Stimulated activated naive CD8-positive, alpha-beta T cell treated with anti-CD3 and anti-CD28 coated beads, Interleukin-15, Interleukin-2, amounts not matched to agents 100 ng/mL and 50 ng/mL, for 24 hours (primary cell): Measurements from ENCODE around the gene ANOS1.

Experiments used
- H3K27ac Mint-ChIP-seq: one replicate; pipeline ENCODE4 v1.8.0; 2021; ENCODE audit warnings: mild to moderate bottlenecking, mixed read lengths
- H3K27me3 Mint-ChIP-seq: one replicate; pipeline ENCODE4 v1.8.0; 2021; ENCODE audit warnings: mixed read lengths
- H3K36me3 Mint-ChIP-seq: one replicate; pipeline ENCODE4 v1.8.0; 2021; ENCODE audit warnings: low read depth, mixed read lengths
- H3K4me1 Mint-ChIP-seq: one replicate; pipeline ENCODE4 v1.8.0; 2021; ENCODE audit warnings: low read depth, mixed read lengths
- H3K4me3 Mint-ChIP-seq: one replicate; pipeline ENCODE4 v1.8.0; 2021; ENCODE audit warnings: mild to moderate bottlenecking, mixed read lengths
- H3K9me3 Mint-ChIP-seq: one replicate; pipeline ENCODE4 v1.8.0; 2021; ENCODE audit warnings: mixed read lengths

The ANOS1 gene

GRCh38 chrX:8730812-8731558 is 952 bp downstream of the ANOS1 start:
- Mint-ChIP-seq H3K27me3 (peaks cover 28% of the 10 kb centered on the region), H3K36me3 (no peaks in the 10 kb centered on the region), H3K9me3 (no peaks in the 10 kb centered on the region), H3K4me3 (no peak overlapping the region), H3K4me1 (no peaks in the 10 kb centered on the region), H3K27ac (no peak overlapping the region)

GRCh38 chrX:8729811-8730210 is 2.1 kb downstream of the ANOS1 start:
- no peaks in the 10 kb centered on the region for H3K4me1 Mint-ChIP-seq
- H3K4me3 Mint-ChIP-seq = no peak overlapping the region
- no peaks in the 10 kb centered on the region for H3K36me3 Mint-ChIP-seq
- no peaks in the 10 kb centered on the region for H3K9me3 Mint-ChIP-seq
- peaks cover 28% of the 10 kb centered on the region for H3K27me3 Mint-ChIP-seq
- H3K27ac Mint-ChIP-seq = no peak overlapping the region

GRCh38 chrX:8728932-8729535 is 2.9 kb downstream of the ANOS1 start:
- no peak overlapping the region for H3K27ac Mint-ChIP-seq
- no peaks in the 10 kb centered on the region for H3K9me3 Mint-ChIP-seq
- peaks cover 30% of the 10 kb centered on the region for H3K27me3 Mint-ChIP-seq

GRCh38 chrX:8726031-8726652 is 5.8 kb downstream of the ANOS1 start:
- H3K27me3 Mint-ChIP-seq = peaks cover 29% of the 10 kb centered on the region
- H3K9me3 Mint-ChIP-seq = no peaks in the 10 kb centered on the region
- no peaks in the 10 kb centered on the region for H3K36me3 Mint-ChIP-seq
- no peak overlapping the region for H3K27ac Mint-ChIP-seq
- H3K4me3 Mint-ChIP-seq = no peak overlapping the region
- no peaks in the 10 kb centered on the region for H3K4me1 Mint-ChIP-seq

More at GRCh38 chrX:8728932-8729535, 2.9 kb downstream of the ANOS1 start:
- H3K36me3 Mint-ChIP-seq = no peaks in the 10 kb centered on the region
- H3K4me1 Mint-ChIP-seq = no peaks in the 10 kb centered on the region
- H3K4me3 Mint-ChIP-seq = no peak overlapping the region

GRCh38 chrX:8724300-8724699 is 7.6 kb downstream of the ANOS1 start:
- no peak overlapping the region for H3K27ac Mint-ChIP-seq
- no peaks in the 10 kb centered on the region for H3K4me1 Mint-ChIP-seq
- no peaks in the 10 kb centered on the region for H3K36me3 Mint-ChIP-seq
- peaks cover 23% of the 10 kb centered on the region for H3K27me3 Mint-ChIP-seq
- H3K4me3 Mint-ChIP-seq = no peak overlapping the region
- no peaks in the 10 kb centered on the region for H3K9me3 Mint-ChIP-seq

- H3K4me1 Mint-ChIP-seq = no peaks in the 10 kb centered on the region
- no peaks in the 10 kb centered on the region for H3K36me3 Mint-ChIP-seq
- no peak overlapping the region for H3K27ac Mint-ChIP-seq
- H3K27me3 Mint-ChIP-seq = peaks cover 9% of the 10 kb centered on the region
- H3K4me3 Mint-ChIP-seq = no peak overlapping the region
- no peaks in the 10 kb centered on the region for H3K9me3 Mint-ChIP-seq
These were observed 10.4 kb downstream of the ANOS1 start for GRCh38 chrX:8721536-8721935.

GRCh38 chrX:8720136-8720535 is 11.8 kb downstream of the ANOS1 start:
- H3K27me3 Mint-ChIP-seq = peaks cover 9% of the 10 kb centered on the region
- H3K27ac Mint-ChIP-seq = no peak overlapping the region
- H3K4me1 Mint-ChIP-seq = no peaks in the 10 kb centered on the region
- H3K36me3 Mint-ChIP-seq = no peaks in the 10 kb centered on the region
- no peaks in the 10 kb centered on the region for H3K9me3 Mint-ChIP-seq
- H3K4me3 Mint-ChIP-seq = no peak overlapping the region

GRCh38 chrX:8717354-8717753 is 14.6 kb downstream of the ANOS1 start:
- Mint-ChIP-seq H3K4me1 (no peaks in the 10 kb centered on the region), H3K9me3 (no peaks in the 10 kb centered on the region), H3K27me3 (no peaks in the 10 kb centered on the region), H3K36me3 (no peaks in the 10 kb centered on the region), H3K4me3 (no peak overlapping the region), H3K27ac (no peak overlapping the region)

- Mint-ChIP-seq H3K4me3 (no peak overlapping the region), H3K27me3 (no peaks in the 10 kb centered on the region), H3K36me3 (no peaks in the 10 kb centered on the region), H3K9me3 (no peaks in the 10 kb centered on the region), H3K4me1 (no peaks in the 10 kb centered on the region), H3K27ac (no peak overlapping the region)
These were observed 17.8 kb downstream of the ANOS1 start for GRCh38 chrX:8714164-8714563.

- H3K4me1 Mint-ChIP-seq = no peaks in the 10 kb centered on the region
- H3K27me3 Mint-ChIP-seq = peaks cover 3% of the 10 kb centered on the region
- no peak overlapping the region for H3K4me3 Mint-ChIP-seq
- H3K27ac Mint-ChIP-seq = no peak overlapping the region
- no peaks in the 10 kb centered on the region for H3K36me3 Mint-ChIP-seq
- no peaks in the 10 kb centered on the region for H3K9me3 Mint-ChIP-seq
These were observed 20.5 kb downstream of the ANOS1 start for GRCh38 chrX:8711401-8711800.

GRCh38 chrX:8704184-8704583 is 27.8 kb downstream of the ANOS1 start:
- Mint-ChIP-seq H3K4me3 (no peak overlapping the region), H3K9me3 (no peaks in the 10 kb centered on the region), H3K4me1 (no peaks in the 10 kb centered on the region), H3K36me3 (no peaks in the 10 kb centered on the region), H3K27ac (no peak overlapping the region), H3K27me3 (peaks cover 3% of the 10 kb centered on the region)

GRCh38 chrX:8692871-8693270 is 39.1 kb downstream of the ANOS1 start:
- no peaks in the 10 kb centered on the region for H3K36me3 Mint-ChIP-seq
- no peaks in the 10 kb centered on the region for H3K4me1 Mint-ChIP-seq

GRCh38 chrX:8689473-8689872 is 42.5 kb downstream of the ANOS1 start:
- Mint-ChIP-seq H3K4me1 (no peaks in the 10 kb centered on the region), H3K27ac (no peak overlapping the region), H3K27me3 (no peaks in the 10 kb centered on the region)

More at GRCh38 chrX:8692871-8693270, 39.1 kb downstream of the ANOS1 start:
- Mint-ChIP-seq H3K27me3 (no peaks in the 10 kb centered on the region), H3K4me3 (no peak overlapping the region), H3K27ac (no peak overlapping the region), H3K9me3 (no peaks in the 10 kb centered on the region)

GRCh38 chrX:8688776-8689175 is 43.2 kb downstream of the ANOS1 start:
- Mint-ChIP-seq H3K27me3 (no peaks in the 10 kb centered on the region), H3K4me1 (no peaks in the 10 kb centered on the region), H3K4me3 (no peak overlapping the region), H3K9me3 (no peaks in the 10 kb centered on the region), H3K27ac (no peak overlapping the region), H3K36me3 (no peaks in the 10 kb centered on the region)

More at GRCh38 chrX:8689473-8689872, 42.5 kb downstream of the ANOS1 start:
- H3K4me3 Mint-ChIP-seq = no peak overlapping the region
- H3K9me3 Mint-ChIP-seq = no peaks in the 10 kb centered on the region
- no peaks in the 10 kb centered on the region for H3K36me3 Mint-ChIP-seq

GRCh38 chrX:8684201-8684965 is 47.6 kb downstream of the ANOS1 start:
- H3K27me3 Mint-ChIP-seq = no peaks in the 10 kb centered on the region
- no peaks in the 10 kb centered on the region for H3K4me1 Mint-ChIP-seq
- no peak overlapping the region for H3K27ac Mint-ChIP-seq
- no peaks in the 10 kb centered on the region for H3K36me3 Mint-ChIP-seq
- H3K4me3 Mint-ChIP-seq = no peak overlapping the region
- no peaks in the 10 kb centered on the region for H3K9me3 Mint-ChIP-seq
